Suprapubic skin (tissue), 4 donors: Measurements from ENCODE around the gene LDB2. TPM values are rescaled to one million over a fixed set of nuclear protein-coding genes. Genes with fewer than 3 reads are reported as not detected.

ENCODE experiments used
- DNase-seq, 2 donors: peaks; one replicate each; pipeline ENCODE4 v3.0.0-alpha.2; 2019; ENCODE audit warnings: low spot score in 2 of 2
- H3K27ac ChIP-seq: fragments of 200-600 bp; sonication (generic); one replicate; pipeline ENCODE4 v1.5.1; 2019
- H3K27me3 ChIP-seq: fragments of 200-600 bp; sonication (generic); one replicate; pipeline ENCODE4 v1.5.1; 2019
- H3K36me3 ChIP-seq: fragments of 200-600 bp; sonication (generic); one replicate; pipeline ENCODE4 v1.5.1; 2019
- H3K4me1 ChIP-seq: fragments of 200-600 bp; sonication (generic); one replicate; pipeline ENCODE4 v1.5.1; 2019
- H3K4me3 ChIP-seq: fragments of 200-600 bp; sonication (generic); one replicate; pipeline ENCODE4 v1.5.1; 2019; ENCODE audit warnings: mild to moderate bottlenecking
- H3K9me3 ChIP-seq: fragments of 200-600 bp; sonication (generic); one replicate; pipeline ENCODE4 v1.5.1; 2019
- CTCF ChIP-seq, 2 donors: fragments of 200-600 bp in 1 of 2; fragments of 450-650 bp in 1 of 2; sonication (generic) in 1 of 2; IDR thresholded peaks; one replicate each; pipeline ENCODE4 v1.5.1; 2016 to 2019; ENCODE audit warnings: antibody characterized with exemption in 2 of 2, mild to moderate bottlenecking in 1 of 2, moderate library complexity in 1 of 2
- EP300 ChIP-seq: sonication (generic); formaldehyde crosslinking; IDR thresholded peaks from one replicate; pipeline ENCODE4 v1.6.1; 2017; ENCODE audit warnings: antibody characterized with exemption
- POLR2A ChIP-seq, 2 donors: fragments of 450-650 bp; IDR thresholded peaks; one replicate each; pipeline ENCODE4 v1.6.1; 2017; ENCODE audit warnings: antibody characterized with exemption in 2 of 2, mild to moderate bottlenecking in 2 of 2, moderate library complexity in 2 of 2
- POLR2AphosphoS5 ChIP-seq, 3 donors: sonication (generic); formaldehyde crosslinking; IDR thresholded peaks; one replicate each; pipeline ENCODE4 v1.6.1; 2017; ENCODE audit warnings: antibody characterized with exemption in 3 of 3
- WGBS: methylation state at CpG from one replicate; pipeline ENCODE4 v1.1.5; 2018; 5-methylcytosine and 5-hydroxymethylcytosine counted together
- total RNA-seq, 4 donors: library from RNA; depleted of rRNA; stranded (reverse); fragments of >200 nt; gene quantifications; one replicate each; pipeline ENCODE4 v1.1.0, GENCODE V29; 2016

The LDB2 gene
- total RNA-seq, 4 donors from 2014 or later = 4.7 to 17.7 (median 9.9) TPM

GRCh38 chr4:16887887-16888286 is 10.6 kb downstream of the LDB2 start:
- Histone ChIP-seq H3K4me1 (no peaks in the 10 kb centered on the region), H3K27ac (no peak overlapping the region), H3K4me3 (no peak overlapping the region), H3K9me3 (no peaks in the 10 kb centered on the region), H3K27me3 (no peaks in the 10 kb centered on the region), H3K36me3 (no peaks in the 10 kb centered on the region)
- no peak for DNase-seq
- TF ChIP-seq POLR2A (IDR thresholded peaks at IDR 0.05) (no peak), CTCF (IDR thresholded peaks at IDR 0.05) (no peak), POLR2AphosphoS5 (IDR thresholded peaks at IDR 0.05) (no peak), EP300 (no peak)
- WGBS = 84% methylated on average over 4 of the region's 4 CpGs

GRCh38 chr4:16884673-16885460 is 13.6 kb downstream of the LDB2 start:
- Histone ChIP-seq H3K36me3 (no peaks in the 10 kb centered on the region), H3K9me3 (no peaks in the 10 kb centered on the region), H3K4me1 (no peaks in the 10 kb centered on the region), H3K4me3 (no peak overlapping the region), H3K27ac (no peak overlapping the region), H3K27me3 (no peaks in the 10 kb centered on the region)
- no peak for TF ChIP-seq POLR2AphosphoS5 (IDR thresholded peaks at IDR 0.05)
- no peak for TF ChIP-seq CTCF (IDR thresholded peaks at IDR 0.05)
- no peak for TF ChIP-seq POLR2A (IDR thresholded peaks at IDR 0.05)
- no peak for TF ChIP-seq EP300
- no peak for DNase-seq
- WGBS = 86% methylated on average over 8 of the region's 8 CpGs

- TF ChIP-seq POLR2AphosphoS5 (IDR thresholded peaks at IDR 0.05) (no peak), CTCF (IDR thresholded peaks at IDR 0.05) (no peak), POLR2A (IDR thresholded peaks at IDR 0.05) (no peak), EP300 (no peak)
- H3K4me3 ChIP-seq = no peak overlapping the region
- H3K27me3 ChIP-seq = no peaks in the 10 kb centered on the region
- no peaks in the 10 kb centered on the region for H3K4me1 ChIP-seq
- no peak for DNase-seq
- H3K9me3 ChIP-seq = no peaks in the 10 kb centered on the region
- WGBS = 88% methylated on average over 4 of the region's 4 CpGs
- no peak overlapping the region for H3K27ac ChIP-seq
- H3K36me3 ChIP-seq = no peaks in the 10 kb centered on the region
These were observed 14.6 kb downstream of the LDB2 start for GRCh38 chr4:16883806-16884205.

GRCh38 chr4:16881151-16881884 is 17.1 kb downstream of the LDB2 start:
- H3K27me3 ChIP-seq = no peaks in the 10 kb centered on the region
- DNase-seq = no peak
- no peak overlapping the region for H3K4me3 ChIP-seq
- no peak overlapping the region for H3K27ac ChIP-seq
- no peaks in the 10 kb centered on the region for H3K9me3 ChIP-seq
- no peaks in the 10 kb centered on the region for H3K36me3 ChIP-seq
- TF ChIP-seq POLR2A (IDR thresholded peaks at IDR 0.05) (no peak), EP300 (no peak), CTCF (IDR thresholded peaks at IDR 0.05) (no peak)
- WGBS = 85% methylated on average over 7 of the region's 7 CpGs
- H3K4me1 ChIP-seq = no peaks in the 10 kb centered on the region

- no peaks in the 10 kb centered on the region for H3K9me3 ChIP-seq
- H3K27me3 ChIP-seq = no peaks in the 10 kb centered on the region
- no peaks in the 10 kb centered on the region for H3K36me3 ChIP-seq
- DNase-seq = no peak
- no peak for TF ChIP-seq POLR2A (IDR thresholded peaks at IDR 0.05)
- TF ChIP-seq CTCF (IDR thresholded peaks at IDR 0.05) = no peak
- TF ChIP-seq EP300 = no peak
- no peak overlapping the region for H3K27ac ChIP-seq
- 71% methylated on average over 5 of the region's 5 CpGs for WGBS
- no peaks in the 10 kb centered on the region for H3K4me1 ChIP-seq
- H3K4me3 ChIP-seq = no peak overlapping the region
These were observed 23.0 kb downstream of the LDB2 start for GRCh38 chr4:16875487-16875886.
